Tibial nerve (tissue), 4 donors: Measurements from ENCODE around the gene CNGA1. TPM values are rescaled to one million over a fixed set of nuclear protein-coding genes. Genes with fewer than 3 reads are reported as not detected.

Experiments used
- DNase-seq, 2 donors: peaks; one replicate each; pipeline ENCODE4 v3.0.0-alpha.2; 2019; ENCODE audit warnings: low spot score in 2 of 2
- H3K27ac ChIP-seq, 4 donors: fragments of 200-600 bp; sonication (generic) in 3 of 4; one replicate each; pipeline ENCODE4 v1.5.1; 2017 to 2019; ENCODE audit warnings: mild to moderate bottlenecking in 1 of 4
- H3K27me3 ChIP-seq, 2 donors: fragments of 200-600 bp; sonication (generic) in 1 of 2; one replicate each; pipeline versions ENCODE4 v1.5.1 to v1.6.0; 2017 to 2019
- H3K36me3 ChIP-seq, 3 donors: fragments of 200-600 bp; sonication (generic); one replicate each; pipeline ENCODE4 v1.5.1; 2018 to 2019
- H3K4me1 ChIP-seq, 4 donors: fragments of 200-600 bp; sonication (generic) in 3 of 4; one replicate each; pipeline ENCODE4 v1.5.1; 2017 to 2019
- H3K4me3 ChIP-seq, 4 donors: fragments of 200-600 bp; sonication (generic) in 3 of 4; one replicate each; pipeline ENCODE4 v1.5.1; 2017 to 2019; ENCODE audit warnings: mild to moderate bottlenecking in 1 of 4, moderate library complexity in 1 of 4
- H3K9me3 ChIP-seq, 4 donors: fragments of 200-600 bp; sonication (generic) in 3 of 4; one replicate each; pipeline ENCODE4 v1.5.1; 2017 to 2019
- CTCF ChIP-seq, 5 experiments: fragments of 200-600 bp in 3 of 5; fragments of 450-650 bp in 2 of 5; sonication (generic) in 3 of 5; IDR thresholded peaks; one replicate each; pipeline ENCODE4 v1.5.1; 2016 to 2019; ENCODE audit warnings: antibody characterized with exemption in 5 of 5, mild to moderate bottlenecking in 3 of 5, moderate library complexity in 2 of 5
- EP300 ChIP-seq, 2 donors: sonication (generic); formaldehyde crosslinking; IDR thresholded peaks; one replicate each; pipeline ENCODE4 v1.6.1; 2017; ENCODE audit warnings: antibody characterized with exemption in 2 of 2, mild to moderate bottlenecking in 1 of 2
- POLR2A ChIP-seq, 2 donors: fragments of 450-650 bp; IDR thresholded peaks; one replicate each; pipeline ENCODE4 v1.6.1; 2017; ENCODE audit warnings: antibody characterized with exemption in 2 of 2, mild to moderate bottlenecking in 2 of 2, moderate library complexity in 2 of 2
- WGBS, 2 donors: methylation state at CpG; one replicate each; pipeline ENCODE4 v1.1.5; 2018; 5-methylcytosine and 5-hydroxymethylcytosine counted together
- total RNA-seq, 4 donors: library from RNA; depleted of rRNA; stranded (reverse); fragments of >200 nt; gene quantifications; one replicate each; pipeline ENCODE4 v1.1.0, GENCODE V29; 2016

CNGA1 gene
- total RNA-seq, 4 donors from 2014 or later: 4.1 to 7.2 (median 4.7) TPM

GRCh38 chr4:48043504-48043903 lies 27.0 kb upstream of the CNGA1 start:
- Histone ChIP-seq H3K27me3 (no peaks in the 10 kb centered on the region), H3K4me3 (no peak overlapping the region), H3K9me3 (no peaks in the 10 kb centered on the region), H3K27ac (no peak overlapping the region), H3K4me1 (peaks cover 0 to 10% (median 3%) of the 10 kb centered on the region in 4 donors), H3K36me3 (no peaks in the 10 kb centered on the region)
- WGBS, 2 donors: 69 to 77% methylated on average over 2 of the region's 2 CpGs
- TF ChIP-seq EP300 (IDR thresholded peaks at IDR 0.05) (no peak), POLR2A (IDR thresholded peaks at IDR 0.05) (no peak), CTCF (IDR thresholded peaks at IDR 0.05) (no peak)
- DNase-seq: no peak

GRCh38 chr4:48042979-48043461 lies 26.5 kb upstream of the CNGA1 start:
- Histone ChIP-seq H3K4me3 (no peak overlapping the region), H3K36me3 (no peaks in the 10 kb centered on the region), H3K9me3 (no peaks in the 10 kb centered on the region), H3K4me1 (peaks cover 0 to 10% (median 3%) of the 10 kb centered on the region in 4 donors), H3K27me3 (no peaks in the 10 kb centered on the region), H3K27ac (peak overlapping the region in 1 of 4 donors; percentile 64)
- 73 to 80% methylated on average over 3 of the region's 3 CpGs for WGBS, 2 donors
- no peak for DNase-seq
- TF ChIP-seq EP300 (IDR thresholded peaks at IDR 0.05) (no peak), POLR2A (IDR thresholded peaks at IDR 0.05) (no peak), CTCF (IDR thresholded peaks at IDR 0.05) (no peak)

- Histone ChIP-seq H3K9me3 (no peaks in the 10 kb centered on the region), H3K36me3 (no peaks in the 10 kb centered on the region), H3K4me1 (no peaks in the 10 kb centered on the region), H3K27me3 (no peaks in the 10 kb centered on the region), H3K27ac (no peak overlapping the region), H3K4me3 (no peak overlapping the region)
- 67 to 86% methylated on average over 4 of the region's 4 CpGs for WGBS, 2 donors
- no peak for DNase-seq
- TF ChIP-seq EP300 (IDR thresholded peaks at IDR 0.05) (no peak), POLR2A (IDR thresholded peaks at IDR 0.05) (no peak)
Observed at GRCh38 chr4:48041535-48042137, 25.2 kb upstream of the CNGA1 start.

- Histone ChIP-seq H3K27ac (no peak overlapping the region), H3K4me1 (no peaks in the 10 kb centered on the region), H3K27me3 (no peaks in the 10 kb centered on the region), H3K9me3 (no peaks in the 10 kb centered on the region), H3K4me3 (no peak overlapping the region), H3K36me3 (no peaks in the 10 kb centered on the region)
- no peak for TF ChIP-seq POLR2A (IDR thresholded peaks at IDR 0.05)
- no peak for TF ChIP-seq CTCF (IDR thresholded peaks at IDR 0.05)
- TF ChIP-seq EP300 (IDR thresholded peaks at IDR 0.05): no peak
- no peak for DNase-seq
Observed at GRCh38 chr4:48039561-48039960, 23.1 kb upstream of the CNGA1 start.

- no peaks in the 10 kb centered on the region for H3K36me3 ChIP-seq
- H3K9me3 ChIP-seq: no peaks in the 10 kb centered on the region
- H3K27ac ChIP-seq: no peak overlapping the region
- WGBS, 2 donors: 9 to 11% methylated on average over 2 of the region's 2 CpGs
- DNase-seq: no peak
- no peak for TF ChIP-seq POLR2A (IDR thresholded peaks at IDR 0.05)
- TF ChIP-seq CTCF (IDR thresholded peaks at IDR 0.05): no peak
- H3K4me3 ChIP-seq: no peak overlapping the region
- H3K27me3 ChIP-seq: no peaks in the 10 kb centered on the region
- H3K4me1 ChIP-seq: no peaks in the 10 kb centered on the region
Observed at GRCh38 chr4:48038666-48039065, 22.2 kb upstream of the CNGA1 start.

- Histone ChIP-seq H3K4me3 (no peak overlapping the region), H3K27ac (no peak overlapping the region), H3K27me3 (no peaks in the 10 kb centered on the region), H3K36me3 (no peaks in the 10 kb centered on the region), H3K9me3 (no peaks in the 10 kb centered on the region), H3K4me1 (peaks cover 0 to 8% (median 0%) of the 10 kb centered on the region in 4 donors)
- no peak for TF ChIP-seq EP300 (IDR thresholded peaks at IDR 0.05)
- TF ChIP-seq POLR2A (IDR thresholded peaks at IDR 0.05): no peak
- no peak for TF ChIP-seq CTCF (IDR thresholded peaks at IDR 0.05)
- 45 to 47% methylated on average over 2 of the region's 2 CpGs for WGBS, 2 donors
- no peak for DNase-seq
Observed at GRCh38 chr4:48037117-48037462, 20.6 kb upstream of the CNGA1 start.
